Esophagus muscularis mucosa (tissue), 4 donors: ENCODE results near the gene CCDC6. TPM values are rescaled to one million over a fixed set of nuclear protein-coding genes. Genes with fewer than 3 reads are reported as not detected.

ENCODE experiments used
- DNase-seq: peaks from one replicate; pipeline ENCODE4 v3.0.0-alpha.2; 2017; ENCODE audit errors: extremely low spot score
- H3K27ac ChIP-seq, 4 donors: fragments of 200-600 bp; sonication (generic); replicated peaks in 1 of 4; 1 replicate in 3 of 4; 2 replicates in 1 of 4; pipeline ENCODE4 v1.5.1; 2016 to 2019; ENCODE audit warnings: mild to moderate bottlenecking in 1 of 4
- H3K27me3 ChIP-seq, 4 donors: fragments of 200-600 bp; sonication (generic); one replicate each; pipeline versions ENCODE4 v1.5.1 to v1.6.0; 2016 to 2019
- H3K36me3 ChIP-seq, 4 donors: fragments of 200-600 bp; sonication (generic); one replicate each; pipeline ENCODE4 v1.5.1; 2016 to 2019
- H3K4me1 ChIP-seq, 4 donors: fragments of 200-600 bp; sonication (generic); one replicate each; pipeline ENCODE4 v1.5.1; 2016 to 2019
- H3K4me3 ChIP-seq, 4 donors: fragments of 200-600 bp; sonication (generic); 1 replicate in 2 of 4; 2 replicates in 2 of 4; pipeline ENCODE4 v1.5.1; 2016 to 2019; ENCODE audit warnings: mild to moderate bottlenecking in 4 of 4, moderate library complexity in 1 of 4
- H3K9me3 ChIP-seq, 4 donors: fragments of 200-600 bp; sonication (generic); 1 replicate in 3 of 4; 2 replicates in 1 of 4; pipeline ENCODE4 v1.5.1; 2016 to 2019
- CTCF ChIP-seq, 3 experiments: fragments of 200-600 bp in 2 of 3; fragments of 450-650 bp in 1 of 3; sonication (generic) in 2 of 3; IDR thresholded peaks; one replicate each; pipeline ENCODE4 v1.5.1; 2017 to 2019; ENCODE audit warnings: antibody characterized with exemption in 3 of 3, mild to moderate bottlenecking in 2 of 3, moderate library complexity in 1 of 3
- EP300 ChIP-seq: sonication (generic); formaldehyde crosslinking; IDR thresholded peaks from one replicate; pipeline ENCODE4 v1.6.1; 2017; ENCODE audit warnings: antibody characterized with exemption
- POLR2A ChIP-seq: fragments of 450-650 bp; IDR thresholded peaks from one replicate; pipeline ENCODE4 v1.6.1; 2017; ENCODE audit warnings: antibody characterized with exemption, moderate library complexity, mild to moderate bottlenecking, low read depth
- POLR2AphosphoS5 ChIP-seq, 2 donors: sonication (generic); formaldehyde crosslinking; IDR thresholded peaks; one replicate each; pipeline ENCODE4 v1.6.1; 2017; ENCODE audit warnings: antibody characterized with exemption in 2 of 2
- WGBS: methylation state at CpG from one replicate; pipeline ENCODE4 v1.1.5; 2018; 5-methylcytosine and 5-hydroxymethylcytosine counted together
- intact Hi-C: fragments of 100-400 bp; cut with DNase I; formaldehyde crosslinking; loops from one replicate; pipeline ENCODE4 v1.15.1; 2023
- total RNA-seq, 4 donors: library from RNA; depleted of rRNA; stranded (reverse); fragments of >200 nt; gene quantifications; one replicate each; pipeline versions ENCODE4 v1.1.0 to v1.2.1, GENCODE V29; 2016

CCDC6 gene
- total RNA-seq, 4 donors from 2014 or later, result 41.4 to 71.0 (median 57.2) TPM

DNA sequence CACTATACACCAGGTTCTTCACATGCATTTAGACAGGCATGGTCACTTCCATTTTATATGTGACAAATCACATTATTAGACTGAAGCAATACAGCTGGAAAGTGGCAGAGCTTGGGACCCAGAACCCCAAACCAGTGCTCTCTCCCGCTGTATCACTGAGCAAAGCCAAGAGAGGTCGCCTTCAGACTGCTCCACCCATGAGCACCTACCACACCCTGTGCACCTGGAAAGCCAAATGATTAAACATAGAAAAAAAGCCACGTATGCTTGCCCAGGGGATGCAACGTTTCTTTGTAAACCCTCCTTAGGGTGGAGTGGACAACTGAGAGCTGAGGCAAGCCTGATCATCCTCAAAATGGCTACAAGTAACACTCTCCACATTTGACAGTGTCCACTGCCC, 72.5 kb downstream of the CCDC6 start:
- DNase-seq, result no peak
- intact Hi-C loops, result loop anchor here (5.0 kb wide), 1 partner anchor 207 kb away; no protein-coding TSS in a partner anchor
- H3K36me3 ChIP-seq, result peaks cover 5 to 22% (median 12%) of the 10 kb centered on the region in 4 donors
- 65% methylated on average over 4 of the region's 4 CpGs for WGBS
- H3K4me1 ChIP-seq, result peaks cover 2 to 39% (median 12%) of the 10 kb centered on the region in 4 donors
- no peaks in the 10 kb centered on the region for H3K9me3 ChIP-seq
- no peak overlapping the region for H3K4me3 ChIP-seq
- TF ChIP-seq EP300 (no peak), POLR2A (no peak), POLR2AphosphoS5 (IDR thresholded peaks at IDR 0.05) (no peak), CTCF (IDR thresholded peaks at IDR 0.05) (no peak)
- no peak overlapping the region for H3K27ac ChIP-seq
- no peaks in the 10 kb centered on the region for H3K27me3 ChIP-seq

DNA sequence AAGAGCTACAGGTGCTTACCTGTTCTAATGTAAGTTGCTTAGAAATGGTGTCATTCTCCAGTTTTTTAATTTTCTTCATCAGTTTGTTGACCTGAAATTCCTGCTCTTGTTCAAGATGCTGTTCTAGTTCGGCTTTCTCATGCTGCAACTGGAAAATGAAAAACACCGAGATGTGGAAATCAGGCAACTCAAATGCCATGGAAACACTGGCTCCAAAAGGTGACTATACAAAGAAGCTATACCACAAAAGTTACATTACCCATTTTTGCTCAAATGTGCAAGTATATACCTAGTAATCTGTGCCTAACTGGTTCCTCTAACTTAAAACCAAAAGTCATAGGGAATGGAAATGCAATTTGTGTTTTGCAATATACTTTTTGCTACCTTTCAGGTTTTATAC, 73.8 kb downstream of the CCDC6 start:
- no peak overlapping the region for H3K4me3 ChIP-seq
- no peak for DNase-seq
- peaks cover 5 to 22% (median 12%) of the 10 kb centered on the region in 4 donors for H3K36me3 ChIP-seq
- 87% methylated on average over 2 of the region's 2 CpGs for WGBS
- peaks cover 4 to 49% (median 16%) of the 10 kb centered on the region in 4 donors for H3K4me1 ChIP-seq
- H3K27me3 ChIP-seq, result no peaks in the 10 kb centered on the region
- no peaks in the 10 kb centered on the region for H3K9me3 ChIP-seq
- H3K27ac ChIP-seq, result no peak overlapping the region
- no peak for TF ChIP-seq EP300
- no peak for TF ChIP-seq CTCF (IDR thresholded peaks at IDR 0.05)
- TF ChIP-seq POLR2AphosphoS5 (IDR thresholded peaks at IDR 0.05), result no peak
- no peak for TF ChIP-seq POLR2A
- intact Hi-C loops, result loop anchor here (5.0 kb wide), 1 partner anchor 205 kb away; no protein-coding TSS in a partner anchor

GRCh38 chr10:59831658-59832503, 74.5 kb downstream of the CCDC6 start:
- H3K4me1 ChIP-seq, result peaks cover 4 to 53% (median 22%) of the 10 kb centered on the region in 4 donors
- intact Hi-C loops, result loop anchor here (5.0 kb wide), 1 partner anchor 205 kb away; no protein-coding TSS in a partner anchor
- H3K27ac ChIP-seq, result no peak overlapping the region
- no peak for DNase-seq
- no peaks in the 10 kb centered on the region for H3K27me3 ChIP-seq
- TF ChIP-seq POLR2AphosphoS5 (IDR thresholded peaks at IDR 0.05) (no peak), POLR2A (no peak), EP300 (no peak), CTCF (IDR thresholded peaks at IDR 0.05) (no peak)
- no peaks in the 10 kb centered on the region for H3K9me3 ChIP-seq
- 88% methylated on average over 5 of the region's 5 CpGs for WGBS
- peaks cover 5 to 22% (median 12%) of the 10 kb centered on the region in 4 donors for H3K36me3 ChIP-seq
- no peak overlapping the region for H3K4me3 ChIP-seq

- no peak overlapping the region for H3K4me3 ChIP-seq
- no peaks in the 10 kb centered on the region for H3K9me3 ChIP-seq
- intact Hi-C loops, result loop anchor here (5.0 kb wide), 1 partner anchor 203 kb away; no protein-coding TSS in a partner anchor
- DNase-seq, result no peak
- no peaks in the 10 kb centered on the region for H3K27me3 ChIP-seq
- no peak overlapping the region for H3K27ac ChIP-seq
- 73% methylated on average over 7 of the region's 7 CpGs for WGBS
- H3K36me3 ChIP-seq, result peaks cover 5 to 22% (median 12%) of the 10 kb centered on the region in 4 donors
- no peak for TF ChIP-seq POLR2A
- no peak for TF ChIP-seq POLR2AphosphoS5 (IDR thresholded peaks at IDR 0.05)
- TF ChIP-seq CTCF (IDR thresholded peaks at IDR 0.05), result peak; percentile 60 to 80 (median 65)
- no peak for TF ChIP-seq EP300
- H3K4me1 ChIP-seq, result peaks cover 9 to 59% (median 30%) of the 10 kb centered on the region in 4 donors
Measured at GRCh38 chr10:59830601-59831259, 75.6 kb downstream of the CCDC6 start.
